H1 (cell line): ENCODE measurements around the gene ZNF407. TPM values are rescaled to one million over a fixed set of nuclear protein-coding genes. Genes with fewer than 3 reads are reported as not detected.

Experiments
- CTCF ChIA-PET: fragments of 300-600 bp; sonication (Branson Sonifier 250); formaldehyde crosslinking; loops from one replicate; lab custom pipeline; 2021; ENCODE audit not compliant: partially characterized antibody; lab: Charles Lee
- POLR2A ChIA-PET: fragments of 300-600 bp; sonication (Branson Sonifier 250); formaldehyde crosslinking; loops from one replicate; lab custom pipeline; 2021; ENCODE audit warnings: inconsistent platforms; ENCODE audit not compliant: partially characterized antibody; lab: Charles Lee
- DNase-seq, 2 experiments: peaks; one replicate each; pipeline versions ENCODE4 v3.0.0 to v3.0.0-alpha.2; 2010 to 2022; ENCODE audit warnings: low spot score in 2 of 2, low read depth in 1 of 2, mixed read lengths in 1 of 2
- FAIRE-seq: peaks from 2 replicates; lab custom pipeline; 2011; peaks lifted over from hg19 to GRCh38; lab: Jason Lieb, UNC
- H2AFZ ChIP-seq: 2 replicates; pipeline ENCODE4 v1.8.1; 2012; ENCODE audit warnings: low read length, inconsistent platforms
- H2AK5ac ChIP-seq: 2 replicates; pipeline ENCODE4 v1.6.1; 2013; ENCODE audit warnings: low read depth, low read length
- H2BK120ac ChIP-seq: replicated peaks from 2 replicates; pipeline ENCODE3; 2013; ENCODE audit warnings: low read depth, low read length, inconsistent platforms
- H2BK12ac ChIP-seq: 2 replicates; pipeline ENCODE4 v1.6.1; 2013; ENCODE audit warnings: low read depth, low read length
- H2BK15ac ChIP-seq: 2 replicates; pipeline ENCODE4 v1.6.1; 2013; ENCODE audit warnings: low read length
- H2BK20ac ChIP-seq: 2 replicates; pipeline ENCODE4 v1.6.1; 2013; ENCODE audit warnings: low read length
- H2BK5ac ChIP-seq: 2 replicates; pipeline ENCODE4 v1.6.1; 2013; ENCODE audit warnings: low read depth, low read length
- H3K14ac ChIP-seq: 2 replicates; pipeline ENCODE4 v1.6.1; 2013; ENCODE audit warnings: inconsistent platforms; ENCODE audit not compliant: insufficient read length
- H3K18ac ChIP-seq: 2 replicates; pipeline ENCODE4 v1.6.1; 2013; ENCODE audit warnings: low read length; ENCODE audit errors: extremely low read depth
- H3K23ac ChIP-seq: 2 replicates; pipeline ENCODE4 v1.6.1; 2013; ENCODE audit warnings: inconsistent platforms; ENCODE audit not compliant: insufficient read length
- H3K23me2 ChIP-seq: 2 replicates; pipeline ENCODE4 v1.6.1; 2013; ENCODE audit warnings: low read depth, low read length
- H3K27ac ChIP-seq: 2 replicates; pipeline ENCODE4 v1.6.1; 2011; ENCODE audit warnings: low read depth, low read length, inconsistent platforms
- H3K27me3 ChIP-seq, 4 experiments: replicated peaks in 1 of 4; 1 replicate in 1 of 4; 2 replicates in 3 of 4; pipeline versions ENCODE4 v1.6.1 to v1.8.1; 2011 to 2013; ENCODE audit warnings: low read length in 3 of 4, mild to moderate bottlenecking in 3 of 4, inconsistent platforms in 2 of 4, mixed read lengths in 2 of 4, moderate library complexity in 1 of 4; ENCODE audit not compliant: control insufficient read depth in 3 of 4, insufficient read depth in 3 of 4; ENCODE audit errors: extremely low read depth in 1 of 4
- H3K36me3 ChIP-seq, 4 experiments: 2 replicates each; pipeline versions ENCODE4 v1.6.1 to v1.8.1; 2011 to 2013; ENCODE audit warnings: mild to moderate bottlenecking in 4 of 4, low read length in 3 of 4, moderate library complexity in 2 of 4, control low read depth in 1 of 4, inconsistent platforms in 1 of 4; ENCODE audit not compliant: insufficient read depth in 4 of 4, control insufficient read depth in 2 of 4
- H3K4ac ChIP-seq: replicated peaks from 2 replicates; pipeline ENCODE3; 2013; ENCODE audit warnings: low read length, low read depth, mixed read lengths, inconsistent platforms; ENCODE audit not compliant: insufficient read length
- H3K4me1 ChIP-seq, 4 experiments: replicated peaks in 1 of 4; 1 replicate in 1 of 4; 2 replicates in 3 of 4; pipeline versions ENCODE4 v1.6.1 to v1.8.1; 2011 to 2013; ENCODE audit warnings: low read length in 3 of 4, inconsistent platforms in 2 of 4, mixed read lengths in 1 of 4; ENCODE audit not compliant: insufficient read depth in 4 of 4, control insufficient read depth in 3 of 4
- H3K4me2 ChIP-seq, 2 experiments: 2 replicates each; pipeline versions ENCODE4 v1.6.1 to v1.8.1; 2011 to 2013; ENCODE audit warnings: low read depth in 2 of 2, low read length in 2 of 2, control low read depth in 1 of 2, inconsistent platforms in 1 of 2, mild to moderate bottlenecking in 1 of 2; ENCODE audit not compliant: insufficient read depth in 1 of 2
- H3K4me3 ChIP-seq, 4 experiments: fragments of 200-600, 300-600 bp in 1 of 4; sonication (generic), shearing (Covaris generic), sonication (Bioruptor Twin) in 1 of 4; 2 replicates each; pipeline versions ENCODE4 v1.5.1 to v1.8.1; 2011 to 2016; ENCODE audit warnings: low read length in 4 of 4, low read depth in 3 of 4, control low read depth in 2 of 4, inconsistent platforms in 2 of 4, mild to moderate bottlenecking in 2 of 4, mixed read lengths in 1 of 4, moderate library complexity in 1 of 4; ENCODE audit not compliant: insufficient read depth in 2 of 4; ENCODE audit errors: extremely low read depth in 1 of 4
- H3K56ac ChIP-seq: replicated peaks from 2 replicates; pipeline ENCODE3; 2013; ENCODE audit warnings: low read depth, mild to moderate bottlenecking, mixed read lengths, low read length, inconsistent platforms; ENCODE audit not compliant: insufficient read length
- H3K79me1 ChIP-seq: 2 replicates; pipeline ENCODE4 v1.6.1; 2013; ENCODE audit warnings: low read depth, low read length, control low read depth
- H3K79me2 ChIP-seq, 2 experiments: 2 replicates each; pipeline versions ENCODE4 v1.6.1 to v1.8.1; 2012 to 2013; ENCODE audit warnings: low read length in 2 of 2, mild to moderate bottlenecking in 2 of 2, inconsistent platforms in 1 of 2; ENCODE audit not compliant: insufficient read depth in 2 of 2, control insufficient read depth in 1 of 2
- H3K9ac ChIP-seq, 4 experiments: replicated peaks in 1 of 4; 1 replicate in 1 of 4; 2 replicates in 3 of 4; pipeline versions ENCODE4 v1.6.1 to v1.8.1; 2011 to 2013; ENCODE audit warnings: low read depth in 3 of 4, low read length in 3 of 4, control low read depth in 2 of 4, mild to moderate bottlenecking in 2 of 4, moderate library complexity in 2 of 4, inconsistent platforms in 1 of 4; ENCODE audit errors: extremely low read depth in 1 of 4
- H3K9me3 ChIP-seq, 2 experiments: 2 replicates each; pipeline versions ENCODE4 v1.6.1 to v1.8.1; 2012 to 2013; ENCODE audit warnings: mild to moderate bottlenecking in 2 of 2, moderate library complexity in 2 of 2, control low read depth in 1 of 2, inconsistent platforms in 1 of 2, low read depth in 1 of 2, low read length in 1 of 2, mixed read lengths in 1 of 2; ENCODE audit not compliant: insufficient read depth in 2 of 2
- H4K20me1 ChIP-seq, 2 experiments: replicated peaks in 1 of 2; 2 replicates each; pipeline versions ENCODE3 to v1.8.1; 2011 to 2013; ENCODE audit warnings: inconsistent platforms in 2 of 2, low read length in 2 of 2, mild to moderate bottlenecking in 1 of 2; ENCODE audit not compliant: insufficient read depth in 2 of 2, control insufficient read depth in 1 of 2
- H4K5ac ChIP-seq: 2 replicates; pipeline ENCODE4 v1.6.1; 2013; ENCODE audit warnings: low read length, low read depth, mixed read lengths, inconsistent platforms; ENCODE audit not compliant: insufficient read length
- H4K8ac ChIP-seq: 2 replicates; pipeline ENCODE4 v1.8.0; 2013; ENCODE audit warnings: mild to moderate bottlenecking, moderate library complexity, low read length, inconsistent platforms; ENCODE audit not compliant: insufficient read depth; ENCODE audit errors: extremely low read depth
- H4K91ac ChIP-seq: replicated peaks from 2 replicates; pipeline ENCODE3; 2013; ENCODE audit warnings: low read length, mixed read lengths, inconsistent platforms; ENCODE audit not compliant: insufficient read length
- CREB1 ChIP-seq: IDR thresholded peaks from 2 replicates; pipeline ENCODE4 v1.6.1; 2012; ENCODE audit warnings: inconsistent platforms
- HDAC6 ChIP-seq: IDR thresholded peaks from one replicate; pipeline ENCODE4 v1.7.1; 2012; ENCODE audit warnings: low read depth, mild to moderate bottlenecking, inconsistent platforms, low read length, moderate library complexity
- MAFK ChIP-seq: IDR thresholded peaks from 2 replicates; pipeline ENCODE4 v1.6.1; 2012; ENCODE audit warnings: low read depth, mild to moderate bottlenecking, improper control_type of control experiment, low read length
- RBBP5 ChIP-seq: IDR thresholded peaks from 2 replicates; pipeline ENCODE4 v1.7.1; 2012; ENCODE audit warnings: low read depth, mild to moderate bottlenecking, inconsistent platforms, low read length, moderate library complexity, borderline replicate concordance
- SIN3A ChIP-seq, 2 experiments: IDR thresholded peaks in 1 of 2; conservative IDR thresholded peaks in 1 of 2; 2 replicates each; pipeline ENCODE4 v1.6.1; 2011 to 2012; ENCODE audit warnings: low read length in 2 of 2, improper control_type of control experiment in 1 of 2, low read depth in 1 of 2, mild to moderate bottlenecking in 1 of 2
- SIX5 ChIP-seq: IDR thresholded peaks from 2 replicates; pipeline ENCODE4 v1.6.1; 2011; ENCODE audit warnings: mild to moderate bottlenecking, low read depth, low read length
- SP4 ChIP-seq: IDR thresholded peaks from 2 replicates; pipeline ENCODE4 v1.6.1; 2012; ENCODE audit warnings: low read length, inconsistent platforms
- TAF7 ChIP-seq: optimal IDR thresholded peaks from 2 replicates; pipeline ENCODE3; 2011; ENCODE audit warnings: low read depth, mild to moderate bottlenecking, inconsistent platforms, low read length, moderate library complexity, borderline replicate concordance
- TEAD4 ChIP-seq: IDR thresholded peaks from 2 replicates; pipeline ENCODE4 v1.6.1; 2012; ENCODE audit warnings: low read depth, low read length, inconsistent platforms, mixed read lengths
- WGBS, 2 experiments: shearing (Covaris generic) in 1 of 2; methylation state at CpG; one replicate each; pipeline versions ENCODE4 v1.1.6 to v1.1.7; 2013 to 2015; ENCODE audit warnings: low lambda C conversion rate in 2 of 2, mixed read lengths in 2 of 2, inconsistent platforms in 1 of 2, low coverage in 1 of 2, missing lambda C conversion rate in 1 of 2; ENCODE audit not compliant: insufficient replicate concordance in 2 of 2, insufficient coverage in 1 of 2, insufficient read length in 1 of 2; ENCODE audit errors: extremely low coverage in 1 of 2, missing lambda C conversion rate in 1 of 2; 5-methylcytosine and 5-hydroxymethylcytosine counted together
- polyA plus RNA-seq, 7 experiments: library from polyadenylated mRNA; depleted of rRNA in 3 of 7; stranded (reverse) in 5 of 7; unstranded in 2 of 7; fragments of >200 nt in 5 of 7; fragments of 200-250 nt in 2 of 7; gene quantifications; 1 replicate in 5 of 7; 2 replicates in 1 of 7; 4 replicates in 1 of 7; pipeline versions ENCODE4 v1.2.1 to v1.2.3, GENCODE V29; 2011 to 2013; ENCODE audit warnings: missing spikeins in 2 of 7, mixed read lengths in 2 of 7
- total RNA-seq: library from RNA; stranded (reverse); fragmentation: NEBNext Ultra II Directional; extraction: Animal tissue kit (Norgen Biotek cat#: 25700); gene quantifications from 2 replicates; pipeline ENCODE4 v1.2.1, GENCODE V29; 2021
- TF ChIP-seq, protein P1 (sequence below): IDR thresholded peaks from 2 replicates; pipeline ENCODE4 v1.6.1; 2011; ENCODE audit warnings: low read length, improper control_type of control experiment

The ZNF407 gene
- total and polyA plus RNA-seq, 2 of the 8 experiments (the other 6 are each of a cell fraction or from before 2014, with no cell fraction given), result 1.5 to 6.8 TPM

GRCh38 chr18:74610860-74611259, 13.2 kb downstream of the ZNF407 start:
- H3K56ac ChIP-seq, result no peak overlapping the region
- no peak overlapping the region for H2AFZ ChIP-seq
- H4K5ac ChIP-seq, result no peak overlapping the region
- no peak overlapping the region for H3K23ac ChIP-seq
- no peaks in the 10 kb centered on the region for H4K20me1 ChIP-seq
- H3K36me3 ChIP-seq, result no peaks in the 10 kb centered on the region
- no peak overlapping the region for H3K9ac ChIP-seq
- H3K4me2 ChIP-seq, result no peak overlapping the region
- FAIRE-seq (no peak), DNase-seq (no peak)
- no peaks in the 10 kb centered on the region for H3K27me3 ChIP-seq
- no peak overlapping the region for H2BK15ac ChIP-seq
- 95% methylated on average over 1 of the region's 1 CpG; no CpG with 5 or more reads in 1 of the 2 experiments for WGBS, 2 experiments
- no peak overlapping the region for H3K14ac ChIP-seq
- no peaks in the 10 kb centered on the region for H3K4me1 ChIP-seq
- no peak overlapping the region for H2BK20ac ChIP-seq
- no peak overlapping the region for H3K4ac ChIP-seq
- ChIA-PET POLR2A (no interaction called here), CTCF (no interaction called here)
- no peaks in the 10 kb centered on the region for H3K9me3 ChIP-seq
- H3K79me1 ChIP-seq, result no peaks in the 10 kb centered on the region
- no peak overlapping the region for H2BK5ac ChIP-seq
- no peaks in the 10 kb centered on the region for H3K79me2 ChIP-seq
- H3K4me3 ChIP-seq, result no peak overlapping the region
- no peak overlapping the region for H2BK12ac ChIP-seq
- H3K27ac ChIP-seq, result no peak overlapping the region
- no peak overlapping the region for H4K8ac ChIP-seq
- H2BK120ac ChIP-seq, result no peak overlapping the region
- H3K23me2 ChIP-seq, result no peaks in the 10 kb centered on the region
- H3K18ac ChIP-seq, result no peak overlapping the region
- H2AK5ac ChIP-seq, result no peak overlapping the region
- no peak overlapping the region for H4K91ac ChIP-seq
- TF ChIP-seq TAF7 (no peak), TEAD4 (no peak), MAFK (no peak), SIN3A (conservative IDR thresholded peaks at IDR 0.05 in 1 of 2, IDR thresholded peaks at IDR 0.05 in 1 of 2; ENCODE audit: low read depth in 1 of 2, low read length in 2 of 2) (no peak), SP4 (no peak), RBBP5 (no peak), SIX5 (no peak), CREB1 (no peak), HDAC6 (no peak)
- TF ChIP-seq, protein P1, sequence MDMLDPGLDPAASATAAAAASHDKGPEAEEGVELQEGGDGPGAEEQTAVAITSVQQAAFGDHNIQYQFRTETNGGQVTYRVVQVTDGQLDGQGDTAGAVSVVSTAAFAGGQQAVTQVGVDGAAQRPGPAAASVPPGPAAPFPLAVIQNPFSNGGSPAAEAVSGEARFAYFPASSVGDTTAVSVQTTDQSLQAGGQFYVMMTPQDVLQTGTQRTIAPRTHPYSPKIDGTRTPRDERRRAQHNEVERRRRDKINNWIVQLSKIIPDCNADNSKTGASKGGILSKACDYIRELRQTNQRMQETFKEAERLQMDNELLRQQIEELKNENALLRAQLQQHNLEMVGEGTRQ, result no peak
